GM21526 (cell line): ENCODE measurements around the gene DDX17.

ENCODE experiments used
- ATAC-seq: cut with Tn5 transposase; IDR thresholded peaks from one replicate; pipeline ENCODE4 v1.9.1; 2021; ENCODE audit warnings: moderate library complexity; ENCODE audit not compliant: unreplicated experiment, low FRiP score

Gene DDX17

DNA sequence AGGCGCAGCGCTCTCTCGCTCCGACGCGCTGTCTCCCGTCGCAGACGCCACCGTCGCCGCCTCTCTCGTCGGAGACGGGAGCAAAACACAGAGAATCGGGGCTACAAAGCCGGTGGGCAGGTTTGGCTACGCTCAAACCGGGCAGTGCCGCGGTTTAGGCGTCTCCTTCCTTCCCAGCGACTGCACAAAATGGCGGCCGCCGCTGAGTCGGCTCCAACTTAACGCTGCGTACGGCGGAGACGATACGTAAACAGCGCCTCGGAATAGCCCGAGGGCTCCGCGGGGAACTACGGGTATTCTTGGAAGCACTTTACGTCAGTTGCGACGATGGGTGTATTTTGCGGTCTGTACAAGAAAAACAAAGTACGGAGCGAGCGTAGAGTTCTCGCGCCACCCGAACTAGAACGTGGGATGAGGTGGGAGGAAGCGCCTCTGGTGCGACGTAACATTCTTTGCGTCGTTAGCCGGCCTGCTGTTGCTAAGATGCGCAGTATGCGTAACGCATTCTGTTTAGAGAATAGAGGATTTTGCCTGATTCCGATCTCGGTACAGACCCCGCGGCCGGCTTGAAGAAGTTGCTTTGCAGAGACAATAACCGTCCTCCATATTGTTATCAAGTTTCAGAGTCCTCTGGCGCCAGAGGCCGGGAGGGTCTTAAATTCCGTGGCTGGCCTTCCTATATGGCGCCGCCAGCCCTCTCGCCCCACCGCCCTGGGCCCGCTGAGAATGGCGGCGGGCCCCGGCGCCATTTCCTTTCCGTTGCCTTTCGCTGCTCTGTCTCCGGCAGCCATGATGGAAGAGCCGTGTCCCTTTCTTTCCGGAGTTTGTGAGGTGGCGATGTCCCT, at the start of gene DDX17:
DDX17 (minus strand) TSS at position 194 of the 845 bp plus-strand sequence.
- ATAC-seq, result peak; percentile 78

DNA sequence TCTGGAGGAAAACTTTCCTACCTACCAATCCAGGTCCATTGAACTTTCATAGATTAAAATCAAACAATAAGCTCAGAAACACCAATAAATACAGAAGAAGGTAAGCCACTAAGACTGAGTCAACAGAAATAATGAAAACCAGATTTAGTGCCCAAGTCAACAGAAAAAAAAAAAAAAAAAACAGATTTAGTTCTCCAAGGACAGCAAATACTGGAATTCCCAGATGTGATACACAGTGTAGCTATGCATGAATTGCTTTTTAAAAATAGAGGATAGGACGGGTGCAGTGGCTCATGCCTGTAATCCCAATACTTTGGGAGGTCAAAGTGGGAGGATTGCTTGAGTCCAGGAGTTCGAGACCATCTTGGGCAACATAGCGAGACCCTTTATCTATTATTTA, 48.2 kb upstream of the DDX17 start:
- no peak for ATAC-seq

DNA sequence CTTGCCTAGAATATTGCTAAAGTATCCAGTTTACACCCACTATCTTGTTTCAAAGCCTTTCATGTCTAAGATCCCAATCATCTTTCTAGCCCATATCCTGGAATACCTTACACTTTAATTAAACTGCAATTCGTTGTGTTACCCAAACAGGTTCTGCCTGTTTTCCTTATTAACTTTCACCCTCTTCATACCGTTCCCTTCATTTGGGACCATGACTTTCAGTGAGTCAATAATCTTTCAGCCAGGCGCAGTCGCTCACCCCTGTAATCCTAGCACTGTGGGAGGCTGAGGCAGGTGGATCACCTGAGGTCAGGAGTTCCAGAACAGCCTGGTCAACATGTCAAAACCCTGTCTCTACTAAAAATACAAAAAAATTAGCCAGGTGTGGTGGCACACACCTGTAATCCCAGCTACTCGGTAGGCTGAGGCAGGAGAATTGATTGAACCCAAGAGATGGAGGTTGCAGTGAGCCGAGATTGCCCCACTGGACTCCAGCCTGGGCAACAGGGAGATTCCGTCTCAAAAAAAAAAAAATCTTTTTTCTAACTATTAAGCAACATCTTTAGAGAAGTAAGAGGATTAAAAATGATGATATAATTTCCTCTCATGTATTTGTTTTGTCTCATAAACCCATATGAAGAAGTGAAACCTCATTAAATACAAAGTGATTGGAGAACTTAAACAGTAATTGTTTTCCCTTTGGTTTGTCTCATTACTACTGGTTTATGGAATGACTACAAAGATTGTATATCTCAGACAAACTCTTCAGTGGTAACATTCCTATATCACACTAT, 43.2 kb upstream of the DDX17 start:
- no peak for ATAC-seq

DNA sequence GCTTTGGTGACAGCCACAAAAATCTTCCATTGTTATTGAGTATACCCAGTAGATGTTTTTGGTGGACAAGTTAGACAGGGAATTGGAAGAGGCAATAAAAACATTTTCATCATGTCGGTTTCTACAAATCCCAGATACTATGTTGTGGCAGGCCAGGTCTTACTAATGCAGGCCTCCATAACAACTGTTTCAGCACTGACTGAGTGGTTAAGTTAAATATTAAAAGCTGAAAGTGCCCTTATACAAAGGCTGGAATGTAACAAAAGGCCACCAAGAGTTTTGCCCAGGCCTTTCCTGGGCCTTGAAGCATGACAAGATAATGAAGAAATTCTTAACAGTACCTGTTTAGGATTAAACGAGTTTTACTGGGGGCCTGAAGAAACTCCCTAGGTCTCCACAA, 34.6 kb upstream of the DDX17 start:
- no peak for ATAC-seq

DNA sequence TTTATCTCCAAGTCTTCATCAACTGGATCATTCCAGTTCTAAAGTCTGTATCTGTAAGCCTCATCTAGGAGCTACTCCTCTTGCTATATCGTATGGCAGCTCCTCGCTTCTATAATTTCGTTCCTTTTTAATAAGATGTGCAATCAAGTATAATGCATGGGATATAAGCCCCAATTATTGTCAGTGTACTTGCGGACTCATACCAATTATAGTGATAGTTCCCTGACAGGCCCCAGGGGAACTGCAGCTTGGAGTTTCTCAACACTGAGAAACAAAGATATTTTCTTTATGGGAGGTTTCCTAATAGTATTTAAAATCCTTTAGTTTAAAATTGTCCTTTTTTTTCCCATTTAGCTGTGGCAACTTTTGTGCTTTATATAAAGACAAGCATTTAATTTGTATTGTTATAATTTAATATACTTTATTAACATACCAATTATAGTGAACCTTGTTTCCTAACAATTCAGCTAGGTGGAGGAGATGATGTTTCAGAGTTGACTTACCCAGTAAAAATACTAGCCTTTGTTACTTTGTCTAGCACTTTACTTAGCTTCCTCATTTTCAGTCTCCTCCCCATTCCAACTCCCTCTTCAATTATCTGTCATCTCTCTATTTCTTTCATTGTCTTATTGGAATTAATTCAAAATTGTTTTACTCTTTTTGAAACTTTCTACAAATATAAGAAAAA, 25.3 kb upstream of the DDX17 start:
- ATAC-seq, result no peak

DNA sequence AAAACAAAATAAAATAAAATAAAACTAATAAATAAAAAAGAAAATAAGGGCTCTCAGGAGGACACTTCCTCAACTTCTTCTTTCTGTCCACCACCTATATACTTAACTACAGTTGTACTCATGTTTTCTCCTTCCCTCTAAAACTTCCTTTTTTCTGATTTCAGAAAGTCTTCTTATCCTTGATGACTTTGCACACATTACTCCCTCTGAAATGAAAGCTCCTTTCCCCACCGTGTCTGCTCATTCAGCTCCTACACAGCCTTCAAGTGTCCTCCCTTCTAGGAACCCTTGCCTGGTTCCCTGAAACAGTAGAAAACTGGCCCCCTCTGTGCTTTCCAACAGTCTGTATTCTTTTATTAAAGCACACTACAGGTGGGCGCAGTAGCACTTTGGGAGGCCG, 18.3 kb upstream of the DDX17 start:
- ATAC-seq, result no peak

DNA sequence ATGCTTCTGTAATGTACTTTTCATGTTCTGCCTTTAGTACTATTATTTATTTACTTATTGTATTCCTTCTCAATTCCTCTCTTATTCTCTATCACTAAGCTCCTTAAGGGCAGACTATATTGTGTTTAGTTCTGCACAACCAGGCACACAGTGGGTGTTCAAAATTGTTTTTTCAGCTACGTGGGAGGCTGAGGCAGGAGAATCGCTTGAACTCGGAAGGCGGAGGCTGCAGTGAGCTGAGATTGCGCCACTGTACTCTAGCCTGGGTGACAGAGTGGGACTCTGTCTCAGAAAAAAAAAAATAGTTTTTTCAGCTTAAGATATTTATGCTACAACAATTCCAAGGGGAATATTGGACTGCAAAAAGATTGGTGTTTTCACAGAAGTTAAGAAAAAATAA, 17.4 kb upstream of the DDX17 start:
- ATAC-seq, result no peak

DNA sequence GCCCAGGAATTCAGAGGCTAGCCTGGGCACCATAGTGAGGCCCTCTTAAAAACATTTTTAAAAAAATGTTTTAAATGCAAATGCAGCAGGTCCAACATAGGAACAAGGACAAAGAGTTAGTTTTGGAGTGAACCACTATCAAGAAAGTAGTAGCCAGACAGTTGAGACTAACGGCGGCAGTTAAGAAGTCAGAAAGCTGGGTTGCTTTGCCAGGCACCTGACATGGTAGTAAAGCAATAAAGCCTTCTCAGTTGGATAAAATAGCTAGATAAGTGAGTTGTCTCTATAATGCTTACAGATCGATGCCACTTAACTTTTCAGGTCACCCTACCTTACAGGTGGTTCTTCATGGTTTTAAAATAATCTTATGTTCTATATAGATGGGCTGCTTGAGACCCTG, 16.9 kb upstream of the DDX17 start:
- no peak for ATAC-seq

DNA sequence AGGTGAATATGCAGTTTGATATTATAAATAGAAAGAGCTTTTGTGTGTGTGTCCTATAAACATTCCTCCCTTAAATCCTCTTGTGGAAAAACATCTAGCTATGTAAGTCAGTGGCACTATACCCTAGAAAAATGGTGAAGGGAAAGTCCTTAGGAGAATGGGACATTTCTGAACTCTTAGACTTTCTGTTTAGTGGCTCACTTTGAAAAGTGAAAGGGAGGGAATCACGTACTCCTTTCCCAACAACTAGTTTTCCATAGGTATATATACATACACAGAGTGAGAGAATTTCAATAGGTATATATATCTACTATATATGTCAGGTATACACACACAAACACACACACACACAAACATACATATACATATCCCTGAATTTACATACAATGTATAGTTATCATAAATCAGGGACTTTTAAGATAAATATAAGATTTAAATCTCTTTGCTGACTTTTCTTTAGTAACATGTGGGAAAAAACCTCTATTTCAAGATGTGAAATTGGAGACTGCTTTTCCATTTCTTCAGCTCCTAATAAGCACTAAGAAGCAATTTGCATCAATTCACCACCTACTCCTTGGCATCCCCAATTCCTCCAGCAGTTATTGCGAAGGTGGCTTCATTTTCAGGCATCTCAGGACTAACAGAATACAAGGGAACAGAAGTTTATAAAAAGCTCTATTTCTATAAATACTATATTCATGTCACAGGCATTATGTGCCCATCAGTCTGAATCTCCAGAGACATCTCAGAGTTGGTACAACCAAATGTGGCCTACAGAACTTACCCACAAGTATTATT, 13.5 kb upstream of the DDX17 start:
- no peak for ATAC-seq

DNA sequence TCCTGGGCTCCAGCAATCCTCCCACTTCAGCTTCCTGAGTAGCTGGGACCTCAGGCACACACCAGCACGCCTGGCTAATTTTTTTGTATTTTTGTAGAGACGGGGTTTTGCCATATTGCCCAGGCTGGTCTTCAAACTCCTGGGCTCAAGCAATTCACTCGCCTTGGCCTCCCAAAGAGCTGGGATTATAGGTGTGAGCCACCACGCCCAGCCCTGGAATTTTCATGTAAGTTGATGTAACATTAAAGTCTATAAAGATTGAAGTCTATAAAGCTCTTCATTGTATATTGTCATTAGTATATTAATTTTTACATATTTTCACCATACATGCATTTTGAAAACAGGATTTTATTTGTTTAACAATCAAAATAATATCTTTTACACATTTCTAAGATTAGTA, 12.5 kb upstream of the DDX17 start:
- ATAC-seq, result no peak

DNA sequence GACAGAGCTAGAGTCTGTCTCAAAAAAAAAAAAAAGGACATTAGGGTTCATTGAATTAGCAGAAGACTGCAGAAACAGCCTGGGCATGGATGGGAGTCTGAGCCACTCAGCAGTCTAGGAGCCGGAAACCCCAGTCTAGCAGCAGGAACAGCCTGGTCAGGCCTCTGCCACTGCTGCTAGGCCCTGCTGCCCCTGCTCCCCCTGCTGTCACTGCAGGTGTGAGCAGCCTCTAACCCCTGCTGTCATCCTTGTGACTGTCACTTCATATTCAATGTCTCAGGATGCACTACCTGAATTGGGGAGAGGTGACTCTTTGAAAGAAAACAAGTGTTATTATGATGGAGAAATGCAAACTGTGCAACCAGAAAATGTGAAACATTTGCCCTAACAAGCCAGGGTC, 7.0 kb upstream of the DDX17 start:
- ATAC-seq, result no peak

DNA sequence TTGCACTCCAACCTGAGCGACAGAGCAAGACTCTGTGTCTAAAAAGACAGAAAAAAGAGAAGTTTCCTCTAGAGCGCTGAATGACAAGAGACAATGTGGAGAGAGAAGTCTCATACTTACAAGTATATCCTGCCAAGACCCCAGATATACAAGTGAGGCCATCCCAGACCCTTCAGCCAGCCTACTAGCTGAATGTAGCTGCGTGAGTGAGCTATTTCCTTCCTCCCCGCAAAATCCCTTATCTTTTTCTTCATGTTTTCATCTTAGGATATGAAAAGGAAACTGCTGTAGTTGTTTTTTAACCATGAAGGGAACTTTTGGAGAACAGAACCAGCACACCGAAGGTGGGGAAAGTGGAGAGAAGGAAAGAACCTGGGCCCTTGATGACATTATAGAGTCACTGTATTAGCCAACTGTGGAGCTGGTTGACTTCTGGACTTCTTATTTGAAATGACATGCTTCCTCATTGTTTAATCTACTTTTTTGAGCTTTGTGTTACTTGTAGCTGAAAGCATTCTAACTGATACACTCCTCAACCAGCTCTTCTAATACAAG, 4.4 kb upstream of the DDX17 start:
- no peak for ATAC-seq

DNA sequence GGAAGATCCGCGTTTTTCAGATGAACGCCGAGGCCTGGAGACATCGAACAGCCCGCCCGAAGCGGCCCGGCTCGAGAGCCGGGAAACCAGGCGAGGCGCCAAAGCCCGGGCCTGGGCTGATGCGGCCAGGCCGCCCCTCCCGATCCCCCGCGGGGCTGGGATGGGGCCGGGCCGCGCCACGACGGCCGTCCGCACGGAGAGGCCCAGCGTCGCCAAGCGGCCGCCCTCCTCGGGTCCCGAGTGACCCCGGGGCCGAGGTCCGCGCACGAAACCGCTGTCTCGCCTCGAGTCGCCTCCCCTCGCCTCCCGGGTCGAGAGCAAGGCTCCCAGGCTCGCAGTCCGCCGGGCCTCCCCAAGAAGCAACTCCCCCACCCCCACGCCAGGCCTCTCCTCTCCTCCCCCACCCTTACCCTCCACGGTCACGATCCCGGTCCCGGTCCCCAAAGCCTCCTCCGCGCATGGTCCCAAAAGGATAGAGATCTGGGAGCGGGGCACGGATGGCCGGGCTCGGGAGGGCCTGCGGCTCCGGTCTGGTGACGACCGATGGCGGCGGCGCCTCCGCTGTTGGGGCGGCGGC, 482 bp downstream of the DDX17 start:
- peak; percentile 26 for ATAC-seq

DNA sequence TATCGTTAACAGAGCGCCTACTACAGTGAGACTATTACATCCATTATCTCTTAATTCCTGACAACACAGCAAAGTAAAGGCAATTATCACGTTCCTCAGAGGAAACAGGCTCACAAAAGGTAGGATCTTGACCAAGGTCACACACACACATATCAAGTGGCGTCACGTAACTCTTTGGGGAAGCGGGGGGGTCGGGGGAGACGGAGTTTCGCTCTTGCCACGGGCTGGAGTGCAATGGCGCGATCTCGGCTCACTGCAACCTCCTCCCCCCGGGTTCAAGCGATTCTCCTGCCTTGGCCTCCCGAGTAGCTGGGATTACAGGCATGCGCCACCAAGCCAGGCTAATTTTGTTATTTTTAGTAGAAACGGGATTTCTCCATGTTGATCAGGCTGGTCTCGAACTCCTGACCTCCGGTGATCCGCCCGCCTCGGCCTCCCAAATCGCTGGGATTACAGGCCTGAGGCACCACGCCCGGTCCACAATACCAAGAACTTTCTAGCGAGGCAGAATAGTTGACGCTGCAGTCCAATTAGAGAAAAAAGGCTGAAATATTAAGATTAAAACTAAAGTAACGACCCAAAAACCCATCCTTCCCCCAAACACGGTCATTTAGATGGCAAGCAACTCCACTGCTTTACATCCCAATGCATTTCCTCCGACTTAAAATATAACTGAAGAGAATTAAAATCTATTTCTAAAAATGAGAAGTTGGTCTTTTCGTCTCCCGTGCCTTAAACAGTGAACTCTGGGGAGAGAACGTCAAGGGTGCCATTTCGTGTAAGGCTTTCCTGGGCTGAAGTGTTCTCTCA, 1.2 kb downstream of the DDX17 start:
- no peak for ATAC-seq

DNA sequence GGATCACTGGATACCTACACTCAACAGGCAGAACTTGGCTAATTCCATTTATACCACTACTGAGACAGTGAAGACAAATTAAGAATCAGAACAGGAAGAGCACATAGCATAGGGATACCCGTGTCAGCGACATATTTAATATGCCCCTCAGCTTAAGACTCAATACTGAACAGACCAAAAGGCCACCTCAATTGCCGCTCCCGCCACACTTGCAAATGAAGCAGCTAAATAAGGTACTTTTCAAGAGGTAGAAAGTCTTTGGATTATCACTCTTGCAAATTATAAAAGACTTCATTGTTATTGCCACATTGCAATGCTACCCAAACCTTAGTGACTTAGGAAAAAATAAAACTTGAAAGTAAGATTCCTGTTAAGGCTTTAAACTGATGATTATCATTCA, 3.1 kb downstream of the DDX17 start:
- ATAC-seq, result no peak

DNA sequence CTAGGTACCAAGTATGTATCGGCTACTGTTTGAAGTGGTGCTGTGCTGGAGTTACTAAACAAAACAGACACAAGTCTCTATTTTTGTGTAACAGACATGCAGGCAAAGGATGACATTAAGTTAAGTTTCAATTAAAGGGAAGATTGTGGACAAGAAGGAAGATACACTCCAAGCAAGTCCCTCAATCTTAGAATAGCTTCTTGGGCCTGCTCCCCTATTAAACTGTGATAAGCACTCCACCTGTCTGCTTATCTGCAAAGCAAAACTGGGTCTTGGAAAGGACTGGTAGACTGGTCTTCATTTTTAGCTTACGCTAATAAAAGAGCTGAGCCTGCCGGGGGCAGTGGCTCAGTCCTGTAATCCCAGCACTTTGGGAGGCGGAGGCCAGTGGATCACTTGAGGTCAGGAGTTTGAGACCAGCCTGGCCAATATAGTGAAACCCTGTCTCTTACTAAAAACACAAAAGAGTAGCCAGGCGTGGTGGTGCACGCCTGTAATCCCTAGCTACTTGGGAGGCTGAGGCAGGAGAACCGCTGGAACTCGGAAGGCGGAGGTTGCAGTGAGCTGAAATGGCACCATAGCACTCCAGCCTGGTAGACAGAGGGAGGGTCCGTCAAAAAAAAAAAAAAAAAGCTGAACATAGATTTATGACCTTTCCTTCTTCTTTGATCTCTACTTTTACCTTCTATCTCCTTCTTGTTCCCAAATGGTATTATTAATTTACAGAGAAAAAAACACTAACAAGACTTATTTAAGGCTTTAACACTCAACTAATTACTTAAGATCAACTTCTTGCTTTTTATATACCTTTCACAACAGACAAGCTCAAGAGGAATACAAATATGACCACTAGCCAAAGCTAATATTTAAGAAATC, 4.1 kb downstream of the DDX17 start:
- no peak for ATAC-seq

DNA sequence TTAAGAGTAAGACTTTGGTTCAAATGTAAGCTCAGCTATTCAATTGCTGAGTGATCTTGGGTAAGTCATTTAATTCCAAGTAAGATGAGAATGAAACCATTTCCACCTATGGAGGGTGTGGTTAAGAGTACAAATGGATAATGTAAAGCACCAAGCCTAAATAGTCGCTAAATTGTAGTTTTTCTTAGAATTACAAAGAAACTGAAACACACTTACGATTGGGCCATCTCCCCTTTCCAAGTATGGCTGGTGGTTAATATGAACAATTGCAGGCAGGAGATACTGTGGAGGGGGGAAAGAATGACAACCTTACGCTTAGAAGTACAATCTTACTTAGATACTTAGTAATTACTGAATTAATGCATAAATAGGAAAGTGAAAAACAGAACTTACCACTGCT, 8.2 kb downstream of the DDX17 start:
- ATAC-seq, result no peak

DNA sequence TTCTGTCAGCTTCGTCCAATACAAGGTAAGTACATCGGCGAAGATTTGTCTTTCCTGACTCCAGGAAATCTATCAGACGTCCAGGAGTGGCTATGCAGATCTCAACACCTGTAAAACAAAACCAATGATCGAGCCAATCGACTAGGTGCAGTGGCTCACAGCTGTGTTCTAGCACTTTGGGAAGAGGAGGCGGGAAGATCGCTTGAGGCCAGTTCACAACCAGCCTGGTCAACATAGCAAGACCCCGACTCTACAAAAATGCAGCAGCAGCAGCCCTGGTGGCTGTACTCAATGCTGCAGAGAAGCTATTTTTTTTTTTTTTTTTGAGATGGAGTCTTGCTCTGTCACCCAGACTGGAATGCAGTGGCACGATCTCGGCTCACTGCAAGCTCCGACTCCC, 11.2 kb downstream of the DDX17 start:
- ATAC-seq, result no peak
